Thyroid gland (tissue), 4 donors: ENCODE results near the gene ATP7B. TPM values are rescaled to one million over a fixed set of nuclear protein-coding genes. Genes with fewer than 3 reads are reported as not detected.

Experiments used
- DNase-seq, 2 donors: peaks; one replicate each; pipeline ENCODE4 v3.0.0-alpha.2; 2019
- H3K27ac ChIP-seq, 3 donors: fragments of 200-600 bp; sonication (generic); 1 replicate in 2 of 3; 2 replicates in 1 of 3; pipeline ENCODE4 v1.5.1; 2016 to 2019; ENCODE audit warnings: mild to moderate bottlenecking in 1 of 3, moderate library complexity in 1 of 3
- H3K27me3 ChIP-seq: fragments of 200-600 bp; sonication (generic); one replicate; pipeline ENCODE4 v1.5.1; 2019
- H3K36me3 ChIP-seq, 2 donors: fragments of 200-600 bp; sonication (generic); one replicate each; pipeline ENCODE4 v1.5.1; 2016 to 2019
- H3K4me1 ChIP-seq, 2 donors: fragments of 200-600 bp; sonication (generic); one replicate each; pipeline ENCODE4 v1.5.1; 2017 to 2019
- H3K4me3 ChIP-seq, 3 donors: fragments of 200-600 bp; sonication (generic); replicated peaks in 1 of 3; 1 replicate in 2 of 3; 2 replicates in 1 of 3; pipeline ENCODE4 v1.5.1; 2016; ENCODE audit warnings: mild to moderate bottlenecking in 1 of 3
- H3K9me3 ChIP-seq: fragments of 200-600 bp; sonication (generic); one replicate; pipeline ENCODE4 v1.5.1; 2017
- POLR2A ChIP-seq, 2 donors: fragments of 450-650 bp; IDR thresholded peaks; one replicate each; pipeline ENCODE4 v1.6.1; 2017; ENCODE audit warnings: antibody characterized with exemption in 2 of 2, mild to moderate bottlenecking in 2 of 2, moderate library complexity in 1 of 2
- WGBS, 2 donors: methylation state at CpG; one replicate each; pipeline ENCODE4 v1.1.5; 2017; 5-methylcytosine and 5-hydroxymethylcytosine counted together
- intact Hi-C: fragments of 100-400 bp; cut with DNase I; formaldehyde crosslinking; loops from one replicate; pipeline ENCODE4 v1.15.1; 2023
- total RNA-seq, 4 donors: library from RNA; depleted of rRNA; stranded (reverse); fragments of >200 nt; gene quantifications; one replicate each; pipeline ENCODE4 v1.2.3, GENCODE V29; 2016
- TF ChIP-seq, protein P1 (sequence below), 6 experiments: fragments of 200-600 bp in 3 of 6; fragments of 450-650 bp in 3 of 6; sonication (generic) in 3 of 6; IDR thresholded peaks; one replicate each; pipeline ENCODE4 v1.5.1; 2016 to 2019; ENCODE audit warnings: antibody characterized with exemption in 6 of 6, mild to moderate bottlenecking in 2 of 6, inconsistent platforms in 1 of 6, moderate library complexity in 1 of 6

Gene ATP7B
- total RNA-seq, 4 donors from 2014 or later, result 3.8 to 10.1 (median 5.6) TPM

DNA sequence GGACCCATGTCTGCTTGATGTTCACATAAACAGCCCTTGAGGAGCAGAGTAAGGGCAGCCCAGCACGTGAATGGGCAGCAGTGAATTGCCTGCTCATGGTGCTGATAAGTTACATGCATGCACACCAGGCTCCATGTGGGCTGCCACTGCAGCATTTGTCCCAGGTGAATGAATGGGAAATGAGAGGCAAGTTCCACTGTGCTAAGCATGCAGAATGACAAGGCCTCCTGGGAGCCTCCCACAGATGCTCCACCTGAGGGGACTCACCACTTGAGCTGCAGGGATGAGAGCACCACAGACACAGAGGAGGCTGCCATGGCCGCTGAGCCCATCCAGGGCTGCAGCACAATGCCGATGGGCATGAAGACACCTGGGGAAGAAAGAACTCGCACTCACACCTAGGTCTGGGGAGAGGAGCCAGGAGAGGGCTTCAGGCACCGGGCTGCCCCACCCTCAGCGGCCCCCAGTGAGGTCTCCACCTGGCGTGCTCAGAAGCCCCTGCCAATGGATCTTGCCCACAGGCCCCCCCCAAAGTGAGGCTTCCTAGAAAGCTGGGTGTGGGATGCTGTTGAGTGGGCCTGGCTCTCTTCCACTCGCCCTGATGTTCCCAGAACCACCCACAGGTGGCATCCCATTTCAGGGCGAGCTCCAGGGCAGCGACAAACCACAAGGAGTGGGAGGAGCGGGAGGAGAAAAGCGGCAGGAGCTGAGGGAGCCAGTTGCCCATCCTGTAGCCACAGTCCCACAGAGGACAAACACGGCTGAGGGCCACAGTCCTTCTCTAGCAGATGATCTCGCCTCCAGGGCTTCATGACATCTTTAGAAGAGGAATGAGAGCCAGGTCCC is 75.7 kb downstream of the ATP7B start:
- Histone ChIP-seq H3K4me1 (no peaks in the 10 kb centered on the region), H3K27me3 (no peaks in the 10 kb centered on the region), H3K27ac (no peak overlapping the region), H3K9me3 (no peaks in the 10 kb centered on the region), H3K36me3 (no peaks in the 10 kb centered on the region), H3K4me3 (no peak overlapping the region)
- TF ChIP-seq POLR2A (IDR thresholded peaks at IDR 0.05), result no peak
- TF ChIP-seq, protein P1, sequence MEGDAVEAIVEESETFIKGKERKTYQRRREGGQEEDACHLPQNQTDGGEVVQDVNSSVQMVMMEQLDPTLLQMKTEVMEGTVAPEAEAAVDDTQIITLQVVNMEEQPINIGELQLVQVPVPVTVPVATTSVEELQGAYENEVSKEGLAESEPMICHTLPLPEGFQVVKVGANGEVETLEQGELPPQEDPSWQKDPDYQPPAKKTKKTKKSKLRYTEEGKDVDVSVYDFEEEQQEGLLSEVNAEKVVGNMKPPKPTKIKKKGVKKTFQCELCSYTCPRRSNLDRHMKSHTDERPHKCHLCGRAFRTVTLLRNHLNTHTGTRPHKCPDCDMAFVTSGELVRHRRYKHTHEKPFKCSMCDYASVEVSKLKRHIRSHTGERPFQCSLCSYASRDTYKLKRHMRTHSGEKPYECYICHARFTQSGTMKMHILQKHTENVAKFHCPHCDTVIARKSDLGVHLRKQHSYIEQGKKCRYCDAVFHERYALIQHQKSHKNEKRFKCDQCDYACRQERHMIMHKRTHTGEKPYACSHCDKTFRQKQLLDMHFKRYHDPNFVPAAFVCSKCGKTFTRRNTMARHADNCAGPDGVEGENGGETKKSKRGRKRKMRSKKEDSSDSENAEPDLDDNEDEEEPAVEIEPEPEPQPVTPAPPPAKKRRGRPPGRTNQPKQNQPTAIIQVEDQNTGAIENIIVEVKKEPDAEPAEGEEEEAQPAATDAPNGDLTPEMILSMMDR (IDR thresholded peaks at IDR 0.05), result peak in 1 of 6 experiments; percentile 34
- peak; percentile 7 to 8 for DNase-seq
- intact Hi-C loops, result no loop called here
- WGBS, 2 donors, result 84 to 87% methylated on average over 9 to 14 of the region's 14 CpGs

DNA sequence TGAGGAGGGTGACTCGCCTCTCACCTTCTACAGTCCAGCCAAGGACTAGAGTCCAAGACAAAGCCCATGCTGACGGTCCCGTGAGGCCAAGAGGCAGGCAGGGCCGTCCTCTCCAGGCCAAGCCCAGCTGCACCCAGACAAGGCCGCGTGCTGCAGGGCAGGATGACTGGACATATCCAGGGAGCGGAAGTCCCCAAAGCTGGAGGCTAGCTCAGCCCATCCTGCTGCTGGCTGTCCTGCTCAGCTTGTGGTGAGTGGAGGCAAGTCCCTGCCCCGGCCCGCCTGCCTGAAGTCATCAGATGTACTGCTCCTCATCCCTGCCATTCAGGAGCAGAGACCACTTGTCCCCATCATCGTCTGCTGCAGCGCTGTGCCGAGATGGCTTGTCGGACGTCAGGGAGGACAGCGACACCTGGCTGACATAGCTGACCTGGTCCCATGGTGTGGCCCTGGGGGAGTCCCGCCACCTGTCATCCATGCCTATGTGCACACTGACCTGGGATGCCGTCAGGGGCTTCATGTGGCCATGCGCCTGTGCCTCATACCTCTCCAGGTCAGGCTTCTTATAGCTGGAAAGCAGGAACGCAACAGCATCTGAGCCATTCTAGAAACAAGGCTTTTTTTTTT is 76.7 kb downstream of the ATP7B start:
- no peak overlapping the region for H3K27ac ChIP-seq
- no peak for DNase-seq
- 91 to 100% methylated on average over 9 to 19 of the region's 19 CpGs for WGBS, 2 donors
- H3K27me3 ChIP-seq, result no peaks in the 10 kb centered on the region
- H3K9me3 ChIP-seq, result no peaks in the 10 kb centered on the region
- H3K4me3 ChIP-seq, result no peak overlapping the region
- TF ChIP-seq, protein P1 (IDR thresholded peaks at IDR 0.05), result no peak
- TF ChIP-seq POLR2A (IDR thresholded peaks at IDR 0.05), result no peak
- intact Hi-C loops, result no loop called here
- no peaks in the 10 kb centered on the region for H3K4me1 ChIP-seq
- H3K36me3 ChIP-seq, result no peaks in the 10 kb centered on the region

DNA sequence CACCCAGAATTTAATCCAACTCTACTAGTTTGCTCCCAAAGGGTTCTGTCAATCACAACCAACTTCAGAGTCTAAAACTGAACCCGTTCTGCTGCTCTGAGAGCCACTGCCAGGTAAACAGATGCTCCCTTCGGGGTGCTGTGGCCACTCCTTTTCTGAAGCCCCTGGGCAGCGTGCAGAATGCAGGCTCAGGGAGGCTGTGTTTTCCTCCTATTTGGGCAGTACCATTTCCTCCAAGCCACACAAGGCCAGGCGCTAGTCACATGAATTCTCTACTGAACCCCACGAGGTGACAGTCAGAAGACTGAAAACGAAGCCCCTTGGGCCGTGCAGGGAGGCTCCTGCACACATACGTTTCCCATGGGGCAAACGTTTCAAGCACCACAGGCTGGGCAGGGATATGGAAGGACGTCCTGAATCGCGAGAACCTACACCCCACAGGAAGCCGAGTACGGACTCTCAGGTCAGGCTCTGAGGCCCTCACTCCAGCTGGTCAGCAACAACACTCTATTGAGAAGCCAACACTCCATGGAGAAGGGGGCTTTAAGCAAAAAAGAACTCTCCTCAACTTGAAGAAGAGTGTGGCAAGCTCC is 77.7 kb downstream of the ATP7B start:
- H3K27me3 ChIP-seq, result no peaks in the 10 kb centered on the region
- H3K4me3 ChIP-seq, result no peak overlapping the region
- DNase-seq, result no peak
- TF ChIP-seq POLR2A (IDR thresholded peaks at IDR 0.05), result no peak
- TF ChIP-seq, protein P1 (IDR thresholded peaks at IDR 0.05), result no peak
- no peaks in the 10 kb centered on the region for H3K36me3 ChIP-seq
- no peaks in the 10 kb centered on the region for H3K4me1 ChIP-seq
- H3K27ac ChIP-seq, result no peak overlapping the region
- H3K9me3 ChIP-seq, result no peaks in the 10 kb centered on the region
- WGBS, 2 donors, result 57 to 75% methylated on average over 14 of the region's 14 CpGs
- intact Hi-C loops, result no loop called here

DNA sequence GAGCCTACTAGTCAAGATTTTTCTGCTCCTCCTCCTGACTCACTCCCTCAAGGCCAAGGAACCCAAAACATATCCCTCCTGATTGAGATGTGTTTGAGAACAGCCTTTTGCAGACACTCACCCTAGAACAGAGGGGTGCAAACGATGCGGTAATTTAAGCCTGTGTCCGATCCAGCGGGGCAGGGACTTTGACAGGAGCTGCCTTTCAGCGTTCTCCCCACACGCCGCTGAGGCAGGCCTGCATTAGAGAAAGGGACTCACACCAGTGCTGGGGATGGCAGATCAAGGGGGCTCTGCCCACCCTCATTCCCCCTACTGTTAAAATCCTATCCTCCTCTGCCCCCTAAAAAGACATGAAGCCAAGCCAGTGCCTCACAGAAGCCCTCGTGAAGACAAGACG is 79.0 kb downstream of the ATP7B start:
- WGBS, 2 donors, result 98 to 100% methylated on average over 9 of the region's 9 CpGs

More for the DNA sequence above, 79.0 kb downstream of the ATP7B start:
- no peak for TF ChIP-seq POLR2A (IDR thresholded peaks at IDR 0.05)
- TF ChIP-seq, protein P1 (IDR thresholded peaks at IDR 0.05), result no peak
- no peaks in the 10 kb centered on the region for H3K27me3 ChIP-seq
- no peak overlapping the region for H3K27ac ChIP-seq
- H3K36me3 ChIP-seq, result no peaks in the 10 kb centered on the region
- no peak overlapping the region for H3K4me3 ChIP-seq
- no peaks in the 10 kb centered on the region for H3K9me3 ChIP-seq
- intact Hi-C loops, result no loop called here
- H3K4me1 ChIP-seq, result no peaks in the 10 kb centered on the region
- DNase-seq, result no peak
